Peyer's patch (tissue), 4 donors: ENCODE measurements around the gene PIAS3.

Experiments
- POLR2A ChIP-seq, 2 donors: fragments of 450-650 bp; IDR thresholded peaks; one replicate each; pipeline ENCODE4 v1.5.1; 2017; ENCODE audit warnings: antibody characterized with exemption in 2 of 2, mild to moderate bottlenecking in 2 of 2, moderate library complexity in 2 of 2
- TF ChIP-seq, protein P1 (sequence below), 6 experiments: fragments of 450-650 bp in 4 of 6; fragments of 200-600 bp in 2 of 6; sonication (generic) in 1 of 6; IDR thresholded peaks; one replicate each; pipeline ENCODE4 v1.5.1; 2017 to 2019; ENCODE audit warnings: antibody characterized with exemption in 6 of 6, mild to moderate bottlenecking in 3 of 6, moderate library complexity in 1 of 6

DNA sequence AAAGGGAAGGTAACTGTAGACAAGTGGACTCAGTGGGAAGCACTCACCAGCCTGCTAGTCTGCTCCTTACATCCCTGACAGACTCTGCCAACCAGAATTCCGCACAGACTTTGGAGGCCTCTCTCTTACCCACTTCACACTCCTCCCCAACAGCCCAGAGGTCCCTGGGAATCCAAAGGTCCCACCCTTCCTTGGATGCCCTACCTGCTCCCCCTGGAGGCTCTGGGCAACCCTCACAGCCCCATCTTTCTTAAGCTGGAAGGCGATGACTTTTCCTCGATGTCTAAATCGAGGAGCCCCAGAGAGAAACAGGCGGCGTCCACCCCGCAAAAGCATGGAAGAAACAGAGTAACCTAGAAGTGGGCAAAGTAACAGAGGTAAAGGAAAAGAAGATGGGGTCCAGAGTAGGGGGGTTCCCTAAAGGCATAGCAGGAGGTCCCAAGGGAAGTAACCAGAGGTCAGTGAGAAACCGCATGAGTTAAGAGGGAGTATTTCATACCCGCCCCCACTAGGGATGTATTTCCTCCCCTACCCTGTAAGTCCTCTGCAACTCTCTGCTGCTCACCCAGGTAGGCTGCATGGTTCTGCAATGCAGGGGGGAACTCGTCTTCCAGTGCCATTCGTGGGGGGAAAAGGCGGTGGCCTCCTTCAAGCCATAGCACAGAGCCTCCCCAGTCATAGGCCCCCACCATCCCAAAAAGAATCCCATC is 42.6 kb upstream of the PIAS3 start:
- TF ChIP-seq, protein P1, sequence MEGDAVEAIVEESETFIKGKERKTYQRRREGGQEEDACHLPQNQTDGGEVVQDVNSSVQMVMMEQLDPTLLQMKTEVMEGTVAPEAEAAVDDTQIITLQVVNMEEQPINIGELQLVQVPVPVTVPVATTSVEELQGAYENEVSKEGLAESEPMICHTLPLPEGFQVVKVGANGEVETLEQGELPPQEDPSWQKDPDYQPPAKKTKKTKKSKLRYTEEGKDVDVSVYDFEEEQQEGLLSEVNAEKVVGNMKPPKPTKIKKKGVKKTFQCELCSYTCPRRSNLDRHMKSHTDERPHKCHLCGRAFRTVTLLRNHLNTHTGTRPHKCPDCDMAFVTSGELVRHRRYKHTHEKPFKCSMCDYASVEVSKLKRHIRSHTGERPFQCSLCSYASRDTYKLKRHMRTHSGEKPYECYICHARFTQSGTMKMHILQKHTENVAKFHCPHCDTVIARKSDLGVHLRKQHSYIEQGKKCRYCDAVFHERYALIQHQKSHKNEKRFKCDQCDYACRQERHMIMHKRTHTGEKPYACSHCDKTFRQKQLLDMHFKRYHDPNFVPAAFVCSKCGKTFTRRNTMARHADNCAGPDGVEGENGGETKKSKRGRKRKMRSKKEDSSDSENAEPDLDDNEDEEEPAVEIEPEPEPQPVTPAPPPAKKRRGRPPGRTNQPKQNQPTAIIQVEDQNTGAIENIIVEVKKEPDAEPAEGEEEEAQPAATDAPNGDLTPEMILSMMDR (IDR thresholded peaks at IDR 0.05) = no peak
- TF ChIP-seq POLR2A (IDR thresholded peaks at IDR 0.05) = no peak
